GM12801 (cell line): ENCODE measurements around the gene AP5S1.

Source experiments
- CTCF ChIP-seq: IDR thresholded peaks from one replicate; pipeline ENCODE4 v1.5.1; 2011; ENCODE audit warnings: control low read depth; ENCODE audit not compliant: insufficient read length; ENCODE audit errors: extremely low read depth

The AP5S1 gene

GRCh38 chr20:3804781-3805180 is 15.6 kb upstream of the AP5S1 start:
- TF ChIP-seq CTCF: no peak

- TF ChIP-seq CTCF: no peak
Measured at GRCh38 chr20:3808544-3808943, 11.8 kb upstream of the AP5S1 start.

- no peak for TF ChIP-seq CTCF
Measured at GRCh38 chr20:3811467-3812258, 8.7 kb upstream of the AP5S1 start.

- TF ChIP-seq CTCF: no peak
Measured at GRCh38 chr20:3812259-3812681, 8.1 kb upstream of the AP5S1 start.

- TF ChIP-seq CTCF: no peak
Measured at GRCh38 chr20:3812975-3813847, 7.1 kb upstream of the AP5S1 start.

- no peak for TF ChIP-seq CTCF
Measured at GRCh38 chr20:3813848-3814581, 6.3 kb upstream of the AP5S1 start.
